A549 treated with AZD2906 at 1 μM for 4 hours (cell line): ENCODE data around the gene ZNF738. TPM values are rescaled to one million over a fixed set of nuclear protein-coding genes. Genes with fewer than 3 reads are reported as not detected.

Source experiments
- total RNA-seq: library from RNA; stranded (reverse); fragments of 200-300 nt; extraction: Qiagen RNA extraction; gene quantifications from 5 replicates; pipeline ENCODE4 v1.2.3, GENCODE V29; 2022

ZNF738 gene
- 0.63 to 1.4 TPM (median 0.74 TPM) in 5 replicates for total RNA-seq

GRCh38 chr19:21358768-21359451 lies at the start of gene ZNF738:
ZNF738 (plus strand) TSS chr19:21359000; CDS start chr19:21359141, 141 bp downstream.

GRCh38 chr19:21328885-21329605 lies 29.8 kb upstream of the ZNF738 start, which contains the start of gene ZNF708:
ZNF708 (minus strand) TSS chr19:21329410; CDS start chr19:21329212, 198 bp downstream.

GRCh38 chr19:21396893-21397572 lies 38.2 kb downstream of the ZNF738 start, which contains the start of gene ZNF493:
ZNF493 (plus strand) TSS chr19:21397133; CDS start chr19:21397238, 105 bp downstream.

Other genes with a start within 250 kb of the ZNF738 start
- gene ZNF431, start 217.0 kb upstream of the ZNF738 start, total RNA-seq = 2.4 to 3.4 TPM (median 3.0 TPM) in 5 replicates
- 0.79 to 1.3 TPM (median 0.85 TPM) in 5 replicates for gene ZNF708, start 29.6 kb upstream of the ZNF738 start, total RNA-seq
- 0.01 to 0.16 TPM (median 0.10 TPM) in 4 of 5 replicates, not detected in the other for gene ZNF493, start 38.1 kb downstream of the ZNF738 start, total RNA-seq
- gene ZNF429, start 146.6 kb downstream of the ZNF738 start, total RNA-seq = not detected in 5 replicates